GM18498 (cell line): ENCODE results near the gene DLEC1.
"Not testable (repeated sequence)": the region's sequence is repeated elsewhere in the genome, so short reads cannot be mapped to it uniquely, and the experiment has no call there.

Experiments used
- ATAC-seq: cut with Tn5 transposase; IDR thresholded peaks from one replicate; pipeline ENCODE4 v1.9.1; 2021; ENCODE audit warnings: mild to moderate bottlenecking, moderate library complexity; ENCODE audit not compliant: unreplicated experiment

The DLEC1 gene

GRCh38 chr3:38119821-38120692 lies 81.0 kb downstream of the DLEC1 start:
- ATAC-seq, result no peak

GRCh38 chr3:38120693-38121450 lies 81.9 kb downstream of the DLEC1 start:
- no peak for ATAC-seq

- ATAC-seq, result no peak
These were observed 82.4 kb downstream of the DLEC1 start for GRCh38 chr3:38121451-38121831.

GRCh38 chr3:38121832-38122461 lies 82.9 kb downstream of the DLEC1 start:
- ATAC-seq, result no peak

GRCh38 chr3:38122712-38123290 lies 83.8 kb downstream of the DLEC1 start:
- ATAC-seq, result no peak

- ATAC-seq, result no peak
These were observed 85.5 kb downstream of the DLEC1 start for GRCh38 chr3:38124324-38125122.

GRCh38 chr3:38125305-38126120 lies 86.5 kb downstream of the DLEC1 start:
- ATAC-seq, result no peak

GRCh38 chr3:38126121-38126892 lies 87.3 kb downstream of the DLEC1 start:
- ATAC-seq, result no peak

GRCh38 chr3:38127611-38128302 lies 88.7 kb downstream of the DLEC1 start:
- ATAC-seq, result no peak

- ATAC-seq, result no peak
These were observed 89.3 kb downstream of the DLEC1 start for GRCh38 chr3:38128303-38128655.

GRCh38 chr3:38129058-38129457 lies 90.0 kb downstream of the DLEC1 start:
- no peak for ATAC-seq

- ATAC-seq, result no peak
These were observed 91.6 kb downstream of the DLEC1 start for GRCh38 chr3:38130631-38131065.

GRCh38 chr3:38131621-38132369 lies 92.8 kb downstream of the DLEC1 start:
- ATAC-seq, result no peak

- no peak for ATAC-seq
These were observed 94.2 kb downstream of the DLEC1 start for GRCh38 chr3:38133209-38133556.

GRCh38 chr3:38133557-38134405 lies 94.8 kb downstream of the DLEC1 start:
- ATAC-seq, result no peak

GRCh38 chr3:38134517-38135143 lies 95.6 kb downstream of the DLEC1 start:
- not testable (repeated sequence) for ATAC-seq
